Peyer's patch (tissue), 4 donors: ENCODE data around the gene EIPR1. TPM values are rescaled to one million over a fixed set of nuclear protein-coding genes. Genes with fewer than 3 reads are reported as not detected.

Source experiments
- DNase-seq, 3 donors: peaks; one replicate each; pipeline ENCODE4 v3.0.0-alpha.2; 2017 to 2019
- H3K27ac ChIP-seq, 4 donors: fragments of 200-600 bp; sonication (generic); one replicate each; pipeline ENCODE4 v1.5.1; 2016 to 2019
- H3K27me3 ChIP-seq, 2 donors: fragments of 200-600 bp; sonication (generic); one replicate each; pipeline ENCODE4 v1.5.1; 2019
- H3K36me3 ChIP-seq, 3 donors: fragments of 200-600 bp; sonication (generic); one replicate each; pipeline ENCODE4 v1.5.1; 2016 to 2019
- H3K4me1 ChIP-seq, 4 donors: fragments of 200-600 bp; sonication (generic); one replicate each; pipeline ENCODE4 v1.5.1; 2016 to 2019
- H3K4me3 ChIP-seq, 4 donors: fragments of 200-600 bp; sonication (generic); 1 replicate in 3 of 4; 2 replicates in 1 of 4; pipeline ENCODE4 v1.5.1; 2016 to 2019; ENCODE audit warnings: mild to moderate bottlenecking in 1 of 4
- H3K9me3 ChIP-seq, 4 donors: fragments of 200-600 bp; sonication (generic); one replicate each; pipeline ENCODE4 v1.5.1; 2016 to 2019; ENCODE audit warnings: mild to moderate bottlenecking in 1 of 4
- POLR2A ChIP-seq, 2 donors: fragments of 450-650 bp; IDR thresholded peaks; one replicate each; pipeline ENCODE4 v1.5.1; 2017; ENCODE audit warnings: antibody characterized with exemption in 2 of 2, mild to moderate bottlenecking in 2 of 2, moderate library complexity in 2 of 2
- total RNA-seq, 4 donors: library from RNA; depleted of rRNA; stranded (reverse); fragments of >200 nt; gene quantifications; one replicate each; pipeline ENCODE4 v1.1.0, GENCODE V29; 2016
- TF ChIP-seq, protein P1 (sequence below), 6 experiments: fragments of 450-650 bp in 4 of 6; fragments of 200-600 bp in 2 of 6; sonication (generic) in 1 of 6; IDR thresholded peaks; one replicate each; pipeline ENCODE4 v1.5.1; 2017 to 2019; ENCODE audit warnings: antibody characterized with exemption in 6 of 6, mild to moderate bottlenecking in 3 of 6, moderate library complexity in 1 of 6

Gene EIPR1
- total RNA-seq, 4 donors from 2014 or later = 23.4 to 94.1 (median 36.2) TPM

DNA sequence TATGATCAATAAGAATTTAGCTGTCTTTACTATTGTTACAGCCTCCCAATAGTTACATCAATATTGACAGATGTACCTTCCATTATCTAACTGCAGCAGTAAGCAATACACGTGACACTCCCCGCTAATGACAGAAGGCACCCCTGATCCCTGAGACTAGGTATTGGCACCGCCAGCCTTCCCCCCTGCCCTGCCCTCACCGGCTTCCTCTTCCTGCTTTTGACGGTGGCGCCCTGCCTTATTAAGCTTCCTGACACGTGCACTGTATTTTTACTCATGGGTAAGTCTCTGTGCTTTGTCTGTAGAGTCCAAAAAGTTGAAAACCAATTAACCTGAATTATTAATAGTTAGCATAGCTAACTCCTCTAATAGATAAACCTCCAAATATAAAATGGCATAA, 223.5 kb downstream of the EIPR1 start:
- Histone ChIP-seq H3K4me1 (no peaks in the 10 kb centered on the region), H3K9me3 (no peaks in the 10 kb centered on the region), H3K27me3 (no peaks in the 10 kb centered on the region), H3K36me3 (no peaks in the 10 kb centered on the region), H3K4me3 (no peak overlapping the region), H3K27ac (no peak overlapping the region)
- no peak for TF ChIP-seq POLR2A (IDR thresholded peaks at IDR 0.05)
- no peak for DNase-seq

DNA sequence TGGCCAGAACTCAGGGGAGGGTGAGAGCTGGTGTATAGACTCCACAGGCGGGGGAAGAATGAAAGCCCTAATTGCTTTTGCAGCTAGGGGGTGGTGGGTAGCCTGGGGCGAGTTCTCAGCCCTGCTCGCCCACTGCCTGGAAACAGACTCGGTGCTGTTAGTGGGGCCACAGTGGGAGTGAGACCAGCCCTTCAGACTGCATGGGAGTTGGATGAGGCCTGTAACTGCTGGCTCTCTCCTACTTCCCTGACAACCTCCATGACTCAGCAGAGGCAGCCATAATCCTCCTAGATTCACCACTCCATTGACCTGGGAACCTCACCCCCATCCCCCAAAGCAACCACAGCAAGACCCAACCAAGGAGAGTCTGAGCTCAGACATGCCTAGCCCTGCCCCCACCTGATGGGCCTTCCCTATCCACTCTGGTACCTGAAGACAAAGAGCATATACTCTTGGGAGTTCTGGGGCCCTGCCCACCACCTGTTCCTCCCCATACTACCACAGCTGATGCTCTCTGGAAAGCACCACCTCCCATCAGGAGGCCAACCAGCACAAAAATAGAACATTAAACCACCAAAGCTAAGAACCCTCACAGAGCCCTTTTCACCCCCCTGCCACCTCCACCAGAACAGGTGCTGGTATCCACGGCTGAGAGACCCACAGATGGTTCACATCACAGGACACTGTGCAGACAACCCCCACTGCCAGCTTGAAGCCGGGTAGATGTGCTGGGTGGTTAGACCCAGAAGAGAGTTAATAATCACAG, 226.3 kb downstream of the EIPR1 start:
- no peaks in the 10 kb centered on the region for H3K4me1 ChIP-seq
- TF ChIP-seq, protein P1, sequence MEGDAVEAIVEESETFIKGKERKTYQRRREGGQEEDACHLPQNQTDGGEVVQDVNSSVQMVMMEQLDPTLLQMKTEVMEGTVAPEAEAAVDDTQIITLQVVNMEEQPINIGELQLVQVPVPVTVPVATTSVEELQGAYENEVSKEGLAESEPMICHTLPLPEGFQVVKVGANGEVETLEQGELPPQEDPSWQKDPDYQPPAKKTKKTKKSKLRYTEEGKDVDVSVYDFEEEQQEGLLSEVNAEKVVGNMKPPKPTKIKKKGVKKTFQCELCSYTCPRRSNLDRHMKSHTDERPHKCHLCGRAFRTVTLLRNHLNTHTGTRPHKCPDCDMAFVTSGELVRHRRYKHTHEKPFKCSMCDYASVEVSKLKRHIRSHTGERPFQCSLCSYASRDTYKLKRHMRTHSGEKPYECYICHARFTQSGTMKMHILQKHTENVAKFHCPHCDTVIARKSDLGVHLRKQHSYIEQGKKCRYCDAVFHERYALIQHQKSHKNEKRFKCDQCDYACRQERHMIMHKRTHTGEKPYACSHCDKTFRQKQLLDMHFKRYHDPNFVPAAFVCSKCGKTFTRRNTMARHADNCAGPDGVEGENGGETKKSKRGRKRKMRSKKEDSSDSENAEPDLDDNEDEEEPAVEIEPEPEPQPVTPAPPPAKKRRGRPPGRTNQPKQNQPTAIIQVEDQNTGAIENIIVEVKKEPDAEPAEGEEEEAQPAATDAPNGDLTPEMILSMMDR (IDR thresholded peaks at IDR 0.05) = no peak
- no peaks in the 10 kb centered on the region for H3K36me3 ChIP-seq
- H3K9me3 ChIP-seq = no peaks in the 10 kb centered on the region
- H3K27ac ChIP-seq = no peak overlapping the region
- H3K27me3 ChIP-seq = no peaks in the 10 kb centered on the region
- no peak for DNase-seq
- H3K4me3 ChIP-seq = no peak overlapping the region

DNA sequence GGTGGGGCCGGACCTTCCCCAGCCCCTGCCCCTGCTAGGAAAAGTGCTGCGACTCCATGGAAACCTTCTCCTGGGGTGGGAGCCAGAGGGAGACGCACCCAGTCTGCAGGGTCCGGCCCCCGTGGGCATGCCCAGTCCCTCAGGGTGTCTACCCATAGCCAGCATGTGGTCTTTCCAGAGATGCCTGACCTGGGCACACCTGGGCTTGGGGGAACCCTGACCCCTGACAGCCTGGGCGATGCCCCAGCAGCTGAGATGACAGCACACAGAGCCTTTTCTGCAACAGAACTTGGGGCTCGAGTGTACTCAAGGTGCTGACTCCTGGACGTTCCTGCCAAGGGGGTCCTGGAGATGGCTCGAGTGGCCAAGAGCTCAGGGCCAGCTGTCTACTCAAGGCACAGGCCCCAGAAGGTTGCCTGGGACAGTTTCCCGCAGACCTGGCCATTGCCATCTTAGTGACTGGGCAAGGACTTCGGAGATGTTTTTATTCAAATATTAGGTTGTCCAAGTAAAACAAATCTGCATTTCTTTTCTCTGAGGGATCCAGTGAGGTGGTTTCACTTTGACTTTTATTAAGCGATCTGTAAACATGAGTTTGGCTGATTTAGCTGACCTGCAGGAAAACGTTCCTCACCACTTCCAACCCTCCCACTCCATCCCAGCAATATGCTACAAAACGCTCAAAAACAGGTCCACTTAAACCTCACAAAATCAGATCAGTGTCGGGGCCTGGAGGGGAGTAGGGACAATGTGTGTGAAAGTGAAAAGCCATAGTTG, 228.0 kb downstream of the EIPR1 start:
- Histone ChIP-seq H3K9me3 (no peaks in the 10 kb centered on the region), H3K27ac (no peak overlapping the region), H3K4me3 (no peak overlapping the region), H3K27me3 (no peaks in the 10 kb centered on the region), H3K4me1 (no peaks in the 10 kb centered on the region), H3K36me3 (no peaks in the 10 kb centered on the region)
- TF ChIP-seq POLR2A (IDR thresholded peaks at IDR 0.05) = no peak
- TF ChIP-seq, protein P1 (IDR thresholded peaks at IDR 0.05) = no peak
- DNase-seq = no peak

DNA sequence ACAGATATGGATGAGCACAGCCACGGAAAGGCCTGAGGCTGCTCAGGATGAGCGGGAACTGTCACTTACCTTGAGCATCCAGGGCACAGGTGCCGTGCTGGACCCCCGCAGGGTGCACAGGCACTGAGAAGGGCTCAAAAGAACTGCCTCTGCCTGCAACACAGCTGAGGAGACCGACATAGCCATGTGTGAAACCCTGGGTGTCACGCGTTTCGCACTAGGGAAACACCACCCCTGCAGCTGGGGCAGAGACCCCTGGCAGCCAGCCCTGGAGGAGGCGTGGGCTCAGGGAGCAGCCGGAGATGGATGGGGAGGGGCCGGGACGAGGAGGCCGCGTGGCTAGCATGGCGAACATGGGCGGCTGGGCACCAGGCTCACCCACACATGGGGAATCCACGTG, 228.9 kb downstream of the EIPR1 start:
- H3K9me3 ChIP-seq = no peaks in the 10 kb centered on the region

DNA sequence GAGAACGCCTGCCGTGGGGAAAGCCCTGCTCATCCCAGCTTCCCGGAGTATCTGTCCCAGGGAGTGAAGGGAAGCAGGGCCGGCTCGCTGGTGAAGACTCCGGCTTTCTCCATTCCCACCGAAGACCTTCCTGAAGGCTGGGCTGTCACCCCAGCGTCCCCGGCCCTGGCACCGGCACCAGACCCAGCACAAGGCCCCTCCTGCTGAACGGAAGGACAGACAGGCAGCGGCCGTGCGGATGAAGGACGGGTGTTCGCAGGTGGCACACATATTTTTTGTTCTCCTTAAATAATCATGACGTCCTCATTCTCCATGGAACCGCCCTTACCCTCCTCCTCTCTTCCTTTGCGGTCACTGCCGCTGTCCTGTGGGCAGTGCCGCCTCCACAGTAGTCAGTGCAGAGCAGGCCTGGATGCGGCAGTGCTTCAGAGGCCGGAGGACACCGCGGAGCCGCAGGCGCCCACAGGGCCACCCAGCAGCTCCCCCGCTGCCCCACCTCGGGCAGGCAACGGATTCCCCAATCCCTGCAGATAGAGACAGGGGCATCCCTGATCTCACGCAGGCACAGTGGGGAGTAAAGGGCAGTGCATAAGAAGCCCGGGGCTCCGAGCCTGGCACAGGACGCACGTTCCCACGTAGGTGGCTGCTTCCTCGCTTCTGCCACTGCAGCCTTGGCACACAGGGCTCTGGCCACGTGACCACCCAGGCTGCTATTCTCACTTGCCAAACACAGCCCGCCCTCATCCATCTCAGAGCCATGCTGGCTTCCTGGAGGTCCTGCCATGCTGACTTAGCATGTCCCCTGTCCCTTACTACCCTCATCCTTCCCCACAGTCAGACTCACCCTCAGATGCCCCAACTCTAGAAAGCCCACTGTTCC, 229.7 kb downstream of the EIPR1 start:
- H3K27ac ChIP-seq = no peak overlapping the region
- DNase-seq = no peak
- TF ChIP-seq, protein P1 (IDR thresholded peaks at IDR 0.05) = no peak
- no peak for TF ChIP-seq POLR2A (IDR thresholded peaks at IDR 0.05)
- no peaks in the 10 kb centered on the region for H3K4me1 ChIP-seq
- no peaks in the 10 kb centered on the region for H3K9me3 ChIP-seq
- H3K36me3 ChIP-seq = no peaks in the 10 kb centered on the region
- H3K4me3 ChIP-seq = no peak overlapping the region
- H3K27me3 ChIP-seq = no peaks in the 10 kb centered on the region

More for the DNA sequence above, 228.9 kb downstream of the EIPR1 start:
- Histone ChIP-seq H3K36me3 (no peaks in the 10 kb centered on the region), H3K4me1 (no peaks in the 10 kb centered on the region), H3K4me3 (no peak overlapping the region), H3K27ac (no peak overlapping the region), H3K27me3 (no peaks in the 10 kb centered on the region)
- TF ChIP-seq POLR2A (IDR thresholded peaks at IDR 0.05) = no peak
- TF ChIP-seq, protein P1 (IDR thresholded peaks at IDR 0.05) = no peak
- DNase-seq = no peak
